ENCODE measurements around the gene PPHLN1.

Gene PPHLN1

DNA sequence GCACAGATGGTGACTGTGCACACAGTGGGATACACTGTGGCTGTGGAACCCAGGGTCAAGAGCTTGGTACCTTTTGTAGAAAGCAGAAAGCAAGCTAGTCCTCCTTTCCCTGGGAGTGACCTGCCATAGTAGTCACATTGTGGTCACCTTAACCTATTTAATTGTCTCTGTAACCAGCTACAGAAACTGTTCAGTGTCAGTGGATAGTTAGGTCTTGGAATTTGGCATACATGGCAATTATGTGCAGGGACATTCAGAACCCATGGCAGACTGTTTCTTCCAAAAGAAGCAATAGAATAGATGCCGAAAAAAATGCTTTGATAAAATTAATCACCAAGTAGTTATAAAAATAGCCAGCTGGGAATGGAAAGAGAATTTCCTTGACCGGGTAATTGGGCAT lies 30.4 kb downstream of the PPHLN1 start:
- H3K4me3 ChIP-seq (ENCODE audit: low read depth, low read length) = no peak overlapping the region
- TF ChIP-seq, protein P1, sequence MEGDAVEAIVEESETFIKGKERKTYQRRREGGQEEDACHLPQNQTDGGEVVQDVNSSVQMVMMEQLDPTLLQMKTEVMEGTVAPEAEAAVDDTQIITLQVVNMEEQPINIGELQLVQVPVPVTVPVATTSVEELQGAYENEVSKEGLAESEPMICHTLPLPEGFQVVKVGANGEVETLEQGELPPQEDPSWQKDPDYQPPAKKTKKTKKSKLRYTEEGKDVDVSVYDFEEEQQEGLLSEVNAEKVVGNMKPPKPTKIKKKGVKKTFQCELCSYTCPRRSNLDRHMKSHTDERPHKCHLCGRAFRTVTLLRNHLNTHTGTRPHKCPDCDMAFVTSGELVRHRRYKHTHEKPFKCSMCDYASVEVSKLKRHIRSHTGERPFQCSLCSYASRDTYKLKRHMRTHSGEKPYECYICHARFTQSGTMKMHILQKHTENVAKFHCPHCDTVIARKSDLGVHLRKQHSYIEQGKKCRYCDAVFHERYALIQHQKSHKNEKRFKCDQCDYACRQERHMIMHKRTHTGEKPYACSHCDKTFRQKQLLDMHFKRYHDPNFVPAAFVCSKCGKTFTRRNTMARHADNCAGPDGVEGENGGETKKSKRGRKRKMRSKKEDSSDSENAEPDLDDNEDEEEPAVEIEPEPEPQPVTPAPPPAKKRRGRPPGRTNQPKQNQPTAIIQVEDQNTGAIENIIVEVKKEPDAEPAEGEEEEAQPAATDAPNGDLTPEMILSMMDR (conservative IDR thresholded peaks at IDR 0.05; ENCODE audit: low read depth, low read length) = no peak
- no peak for DNase-seq (ENCODE audit: low read depth)

DNA sequence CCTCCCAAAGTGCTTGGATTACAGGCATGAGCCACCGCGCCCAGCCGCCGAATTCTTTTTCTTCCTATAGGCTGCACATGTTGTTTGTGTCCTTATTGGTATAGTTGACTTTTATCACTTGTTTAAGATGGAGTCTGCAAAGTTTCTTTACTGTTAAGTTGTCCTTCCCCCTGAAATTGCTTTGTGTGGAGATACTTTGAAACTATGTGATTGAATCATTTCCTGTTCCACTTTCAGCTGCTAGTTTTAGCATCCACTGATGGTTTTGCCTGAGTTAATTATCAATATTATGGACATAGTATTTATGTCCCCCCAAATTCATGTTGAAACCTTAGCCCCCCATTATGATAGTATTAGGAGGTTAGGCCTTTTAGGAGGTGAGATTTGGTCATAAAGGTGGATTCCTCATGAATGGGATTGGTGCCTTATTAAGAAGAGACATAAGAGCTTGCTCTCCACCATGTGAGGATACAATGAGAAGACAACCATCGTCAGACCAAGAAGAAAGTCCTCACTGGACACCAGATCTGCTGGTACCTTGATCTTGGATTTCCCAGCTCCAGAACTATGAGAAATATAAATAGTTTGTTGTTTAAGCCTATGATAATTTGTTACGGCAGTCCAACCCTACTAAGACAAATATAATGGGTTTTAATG lies 34.9 kb downstream of the PPHLN1 start:
- TF ChIP-seq, protein P1 (conservative IDR thresholded peaks at IDR 0.05; ENCODE audit: low read depth, low read length) = no peak
- H3K4me3 ChIP-seq (ENCODE audit: low read depth, low read length) = no peak overlapping the region
- peak; percentile 34 for DNase-seq (ENCODE audit: low read depth)

DNA sequence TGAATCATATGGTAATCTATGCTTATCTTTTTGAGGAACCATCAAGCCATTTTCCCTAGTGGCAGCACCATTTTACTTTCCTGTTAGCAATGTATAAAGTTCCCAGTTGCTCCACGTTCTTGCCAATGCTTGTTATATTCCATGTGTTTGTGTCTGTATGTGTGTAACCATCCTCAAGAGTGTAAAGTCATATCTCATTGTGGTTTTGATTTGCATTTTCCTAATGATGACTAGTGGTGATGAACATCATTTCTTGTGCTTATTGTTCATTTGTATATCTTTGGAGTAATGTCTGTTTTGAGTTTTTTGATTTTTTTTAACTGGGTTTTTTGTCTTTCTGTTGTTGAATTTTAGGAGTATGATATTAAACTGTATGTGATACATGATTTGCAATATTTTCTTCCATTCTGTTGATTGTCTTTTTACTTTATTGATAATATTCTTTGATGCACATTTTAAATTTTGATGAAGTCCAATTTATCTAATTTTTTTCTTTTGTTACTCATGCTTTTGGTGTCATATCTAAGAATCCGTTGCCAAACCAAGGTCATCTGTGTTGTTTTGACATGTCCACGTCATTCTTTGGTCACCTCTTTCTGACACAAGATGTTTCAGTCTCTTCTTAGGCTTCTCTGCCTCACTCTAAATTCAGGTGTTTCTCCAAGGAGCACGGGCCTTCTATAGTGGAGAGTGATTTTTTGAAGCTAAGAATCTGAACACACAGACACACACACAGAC lies 36.1 kb downstream of the PPHLN1 start:
- no peak overlapping the region for H3K4me3 ChIP-seq (ENCODE audit: low read depth, low read length)
- TF ChIP-seq, protein P1 (conservative IDR thresholded peaks at IDR 0.05; ENCODE audit: low read depth, low read length) = no peak
- no peak for DNase-seq (ENCODE audit: low read depth)

DNA sequence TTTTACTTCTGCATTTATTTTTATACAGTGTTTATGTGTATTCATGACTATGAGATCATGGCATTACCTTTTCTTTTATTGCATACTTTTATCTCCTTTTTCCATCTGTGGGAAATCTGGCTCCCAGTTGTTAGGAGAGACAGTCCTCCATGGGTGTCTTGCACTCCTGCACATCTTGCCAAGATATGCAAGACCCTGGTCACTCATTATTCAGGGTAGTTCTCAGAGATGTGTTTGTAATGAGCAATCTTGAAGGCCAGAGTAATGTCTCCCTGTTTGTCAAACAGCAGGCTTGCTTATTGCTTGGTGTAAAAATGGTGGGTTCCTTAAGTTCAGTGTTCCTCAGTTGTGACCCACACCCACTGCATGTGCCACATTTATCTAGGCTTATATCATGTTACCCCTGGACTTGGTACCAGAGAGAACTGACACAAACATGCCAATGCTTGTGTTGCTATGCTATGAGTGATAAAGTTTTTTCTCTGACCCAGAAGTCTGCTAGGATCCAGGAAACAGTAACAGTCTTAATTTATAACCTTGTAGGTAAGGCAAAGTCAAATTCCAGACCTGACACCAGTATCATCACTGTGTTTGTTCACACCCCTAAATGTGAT lies 36.8 kb downstream of the PPHLN1 start:
- TF ChIP-seq, protein P1 (conservative IDR thresholded peaks at IDR 0.05; ENCODE audit: low read depth, low read length) = no peak
- no peak overlapping the region for H3K4me3 ChIP-seq (ENCODE audit: low read depth, low read length)

DNA sequence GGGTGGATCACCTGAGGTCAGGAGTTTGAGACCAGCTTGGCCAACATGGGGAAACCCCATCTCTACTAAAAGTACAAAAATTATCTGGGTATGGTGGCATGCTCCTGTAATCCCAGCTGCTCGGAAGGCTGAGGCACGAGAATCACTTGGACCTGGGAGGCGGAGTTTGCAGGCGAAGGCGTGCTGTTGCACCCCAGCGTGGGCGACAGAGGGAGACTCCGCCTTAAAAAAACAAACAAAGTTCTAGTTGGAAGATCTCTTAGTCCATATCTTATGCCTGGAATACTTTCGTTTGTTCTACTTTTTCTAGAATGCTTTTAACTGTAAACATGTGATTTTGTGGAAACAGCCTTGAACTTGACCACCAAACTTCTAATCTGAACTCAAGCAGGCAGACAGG lies 38.7 kb downstream of the PPHLN1 start:
- no peak overlapping the region for H3K4me3 ChIP-seq (ENCODE audit: low read depth, low read length)
- DNase-seq (ENCODE audit: low read depth) = peak; percentile 16
- TF ChIP-seq, protein P1 (conservative IDR thresholded peaks at IDR 0.05; ENCODE audit: low read depth, low read length) = peak; percentile 6

More for the DNA sequence above, 36.8 kb downstream of the PPHLN1 start:
- DNase-seq (ENCODE audit: low read depth) = peak; percentile 15

DNA sequence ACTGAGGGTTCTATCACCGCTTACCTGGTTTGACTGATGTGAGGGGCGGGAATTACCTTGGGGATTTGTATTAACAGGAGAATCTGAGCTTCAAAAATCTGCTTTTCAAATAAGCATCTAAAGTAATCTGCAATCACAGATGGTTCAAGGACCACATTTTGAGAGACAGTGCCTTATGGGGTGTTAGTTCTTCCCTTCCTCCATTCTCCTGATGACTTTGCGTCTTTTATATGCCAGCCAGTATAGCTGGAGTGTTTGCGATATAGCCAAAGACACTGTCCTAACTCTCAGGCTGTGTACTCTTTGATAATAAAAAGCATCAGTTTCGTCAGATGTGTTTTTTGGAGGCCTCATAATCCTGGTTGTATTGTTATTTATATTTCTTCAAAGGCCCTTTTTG lies 39.5 kb downstream of the PPHLN1 start:
- TF ChIP-seq, protein P1 (conservative IDR thresholded peaks at IDR 0.05; ENCODE audit: low read depth, low read length) = no peak
- H3K4me3 ChIP-seq (ENCODE audit: low read depth, low read length) = no peak overlapping the region

More for the DNA sequence above, 39.5 kb downstream of the PPHLN1 start:
- no peak for DNase-seq (ENCODE audit: low read depth)

Data from choroid plexus epithelial cell (primary cell).